Fibroblast of villous mesenchyme (primary cell): ENCODE results near the gene EIF4ENIF1. TPM values are rescaled to one million over a fixed set of nuclear protein-coding genes. Genes with fewer than 3 reads are reported as not detected.
A peak's percentile ranks its signal among the peaks of the same experiment; 100 is the strongest.

ENCODE experiments used
- DNase-seq: peaks from one replicate; pipeline ENCODE4 v3.0.0-alpha.2; 2010; ENCODE audit warnings: low read depth
- H3K4me3 ChIP-seq: 2 replicates; pipeline ENCODE4 v1.5.1; 2011; ENCODE audit warnings: low read depth, mild to moderate bottlenecking, low read length
- total RNA-seq: library from RNA; depleted of rRNA; stranded (reverse); fragments of >200 nt; gene quantifications from 2 replicates; pipeline ENCODE4 v1.2.3, GENCODE V29; 2012
- TF ChIP-seq, protein P1 (sequence below): IDR thresholded peaks from 2 replicates; pipeline ENCODE4 v1.5.1; 2012; ENCODE audit warnings: low read depth, mild to moderate bottlenecking, low read length; ENCODE audit not compliant: insufficient read depth

The EIF4ENIF1 gene
- total RNA-seq, 1 donor, result 25.0 TPM

DNA sequence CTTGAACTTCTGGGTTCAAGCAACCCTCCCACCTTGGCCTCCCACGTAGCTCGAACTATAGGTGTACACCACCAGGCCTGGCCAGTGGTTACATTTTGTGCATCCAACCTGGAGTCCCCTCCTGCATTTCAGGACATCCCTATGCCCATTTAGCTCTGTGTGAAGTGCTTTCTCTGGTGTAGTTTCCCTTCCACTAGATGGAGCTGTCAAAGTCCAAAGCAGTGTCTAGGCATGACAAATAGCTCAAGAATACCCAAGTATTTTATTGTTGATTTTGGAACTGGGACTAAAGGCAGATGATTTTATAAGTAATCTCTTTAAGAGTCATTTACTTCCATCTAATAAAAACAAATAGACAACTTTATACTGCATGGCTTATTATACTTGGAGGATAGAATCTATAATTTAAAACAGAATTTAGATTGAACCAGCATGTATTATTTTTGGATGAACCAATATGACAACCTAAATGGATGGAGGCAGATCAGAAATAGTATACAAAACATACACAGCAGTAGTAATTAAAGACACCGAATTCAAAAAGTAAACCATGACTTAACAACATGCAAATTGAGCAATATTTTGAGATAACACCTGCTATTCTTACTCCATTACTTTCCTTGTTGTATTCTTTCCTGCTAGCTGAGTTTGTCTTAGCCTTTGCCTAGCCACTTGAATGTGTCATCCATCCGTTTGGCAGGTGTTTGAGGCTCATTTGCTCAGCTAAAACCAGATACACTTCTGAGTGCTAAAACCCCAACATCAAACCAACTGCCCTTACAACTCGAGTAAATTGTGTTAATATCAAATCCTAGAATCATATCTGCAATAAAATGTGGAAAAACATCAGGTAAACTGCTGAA, 37.7 kb downstream of the EIF4ENIF1 start:
- TF ChIP-seq, protein P1, sequence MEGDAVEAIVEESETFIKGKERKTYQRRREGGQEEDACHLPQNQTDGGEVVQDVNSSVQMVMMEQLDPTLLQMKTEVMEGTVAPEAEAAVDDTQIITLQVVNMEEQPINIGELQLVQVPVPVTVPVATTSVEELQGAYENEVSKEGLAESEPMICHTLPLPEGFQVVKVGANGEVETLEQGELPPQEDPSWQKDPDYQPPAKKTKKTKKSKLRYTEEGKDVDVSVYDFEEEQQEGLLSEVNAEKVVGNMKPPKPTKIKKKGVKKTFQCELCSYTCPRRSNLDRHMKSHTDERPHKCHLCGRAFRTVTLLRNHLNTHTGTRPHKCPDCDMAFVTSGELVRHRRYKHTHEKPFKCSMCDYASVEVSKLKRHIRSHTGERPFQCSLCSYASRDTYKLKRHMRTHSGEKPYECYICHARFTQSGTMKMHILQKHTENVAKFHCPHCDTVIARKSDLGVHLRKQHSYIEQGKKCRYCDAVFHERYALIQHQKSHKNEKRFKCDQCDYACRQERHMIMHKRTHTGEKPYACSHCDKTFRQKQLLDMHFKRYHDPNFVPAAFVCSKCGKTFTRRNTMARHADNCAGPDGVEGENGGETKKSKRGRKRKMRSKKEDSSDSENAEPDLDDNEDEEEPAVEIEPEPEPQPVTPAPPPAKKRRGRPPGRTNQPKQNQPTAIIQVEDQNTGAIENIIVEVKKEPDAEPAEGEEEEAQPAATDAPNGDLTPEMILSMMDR, result peak; percentile 74
- no peak overlapping the region for H3K4me3 ChIP-seq
- DNase-seq, result peak; percentile 54

DNA sequence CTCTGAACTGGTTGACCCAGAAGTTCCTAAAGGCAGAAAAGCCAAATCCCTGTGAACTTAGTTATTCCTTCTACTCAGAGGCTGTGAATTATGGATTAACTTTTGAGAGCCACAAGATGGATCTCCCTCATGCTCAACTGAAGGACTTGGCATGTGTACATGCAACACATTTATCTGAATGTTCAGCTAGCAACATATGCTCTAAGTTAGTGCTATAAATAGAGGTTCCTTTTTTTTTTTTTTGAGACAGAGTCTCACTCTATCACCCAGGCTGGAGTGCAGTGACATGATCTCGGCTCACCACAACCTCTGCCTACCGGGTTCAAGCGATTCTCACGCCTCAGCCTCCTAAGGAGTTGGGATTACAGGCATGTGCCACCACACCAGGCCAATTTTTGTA, 40.1 kb downstream of the EIF4ENIF1 start:
- no peak for DNase-seq
- TF ChIP-seq, protein P1, result no peak
- H3K4me3 ChIP-seq, result no peak overlapping the region

DNA sequence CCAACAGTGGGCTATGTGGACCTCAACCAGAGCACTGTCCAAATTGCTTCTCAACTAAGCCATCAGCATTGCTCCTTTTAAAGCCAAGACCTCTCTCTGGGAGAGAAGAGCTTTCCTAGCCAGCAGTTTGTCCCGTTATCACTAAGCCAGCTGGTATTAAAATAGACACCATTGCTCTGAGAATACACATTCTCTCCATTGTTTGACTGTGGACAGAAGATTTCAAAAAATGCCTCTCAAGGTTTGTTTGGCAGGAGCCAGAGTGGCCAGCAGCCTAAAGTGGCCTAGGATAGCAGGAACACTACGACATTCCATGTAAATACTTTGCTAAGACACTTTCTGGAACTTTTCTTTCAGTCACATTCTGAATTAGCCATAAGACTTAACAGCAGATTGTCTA, 41.3 kb downstream of the EIF4ENIF1 start:
- TF ChIP-seq, protein P1, result no peak
- no peak for DNase-seq
- no peak overlapping the region for H3K4me3 ChIP-seq

DNA sequence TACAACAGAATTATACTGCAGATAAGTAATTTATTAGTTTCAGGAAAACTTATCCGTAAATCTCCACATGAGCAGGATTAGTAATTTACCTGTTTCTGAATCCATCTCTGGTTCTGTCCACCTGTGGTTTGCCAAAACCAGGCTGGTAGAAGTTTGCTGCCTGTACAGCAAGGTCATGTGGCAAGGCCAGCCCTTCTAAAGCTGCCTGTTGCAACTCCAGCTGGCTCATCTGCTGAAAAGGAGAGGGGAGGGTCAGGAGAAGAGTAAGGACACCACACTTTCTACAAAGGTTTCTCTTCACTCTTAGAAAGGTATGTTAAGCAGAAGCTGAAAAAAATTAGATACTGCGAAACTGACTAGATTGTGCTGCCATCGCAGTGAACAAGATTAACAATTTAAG, 42.3 kb downstream of the EIF4ENIF1 start:
- TF ChIP-seq, protein P1, result no peak
- no peak for DNase-seq

DNA sequence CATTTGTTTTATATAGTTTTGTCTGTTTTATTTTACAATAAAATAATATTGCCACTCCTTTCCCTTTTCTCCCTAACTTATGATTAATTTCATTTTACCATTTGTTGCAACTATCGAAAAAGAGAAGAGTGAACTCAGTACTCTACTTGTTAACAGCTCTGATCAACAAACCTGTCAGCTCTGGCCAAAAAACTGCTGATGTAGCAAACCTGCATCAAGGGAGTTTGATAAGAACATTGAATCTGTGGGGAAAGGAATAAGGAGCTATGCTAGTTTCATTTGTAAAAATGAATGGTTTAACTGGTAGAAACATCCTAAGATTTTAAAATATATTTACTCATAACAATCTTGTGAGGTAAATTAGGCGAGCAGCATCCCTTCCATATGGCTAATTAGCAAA, 42.9 kb downstream of the EIF4ENIF1 start:
- H3K4me3 ChIP-seq, result no peak overlapping the region
- DNase-seq, result no peak
- TF ChIP-seq, protein P1, result no peak

More for the DNA sequence above, 42.3 kb downstream of the EIF4ENIF1 start:
- no peak overlapping the region for H3K4me3 ChIP-seq

DNA sequence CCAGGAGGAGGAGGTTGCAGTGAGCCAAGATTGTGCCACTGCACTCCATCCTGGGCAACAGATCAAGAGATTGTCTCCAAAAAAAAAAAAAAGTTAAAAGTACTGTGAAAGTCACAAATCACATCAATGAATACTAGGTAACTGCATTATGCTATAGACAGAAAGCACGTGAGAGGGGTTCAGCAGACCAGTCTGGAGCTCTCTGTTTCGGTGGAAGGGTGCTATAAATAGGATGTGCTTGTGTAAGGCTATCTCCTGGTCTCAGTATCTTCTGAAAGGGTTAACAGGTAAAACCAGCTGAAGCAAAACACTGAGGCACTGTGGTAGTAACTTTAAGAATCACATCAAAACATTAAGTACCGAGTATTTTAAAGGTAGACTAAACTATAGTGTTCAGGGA, 43.4 kb downstream of the EIF4ENIF1 start:
- TF ChIP-seq, protein P1, result no peak

More for the DNA sequence above, 43.4 kb downstream of the EIF4ENIF1 start:
- DNase-seq, result no peak
- H3K4me3 ChIP-seq, result no peak overlapping the region
